ENCODE measurements around the gene MAMLD1. TPM values are rescaled to one million over a fixed set of nuclear protein-coding genes. Genes with fewer than 3 reads are reported as not detected.

MAMLD1 gene
- total and polyA plus RNA-seq, 4 donors, result 0.59 to 1.1 (median 0.76) TPM

GRCh38 chrX:150512461-150512901 is 149.4 kb downstream of the MAMLD1 start:
- H3K9me3 ChIP-seq (ENCODE audit: control insufficient read depth in 4 of 4, low read length in 3 of 4), result no peaks in the 10 kb centered on the region
- no peak for DNase-seq (ENCODE audit: low spot score)
- H3K9ac ChIP-seq (ENCODE audit: low read depth in 1 of 2, low read length in 2 of 2), result no peak overlapping the region
- H3K4me1 ChIP-seq (ENCODE audit: control insufficient read depth in 4 of 4, insufficient read depth in 4 of 4, low read length in 3 of 4), result peaks cover 9 to 33% (median 20%) of the 10 kb centered on the region in 4 donors
- WGBS, result 93% methylated on average over 14 of the region's 14 CpGs
- H3K27ac ChIP-seq (ENCODE audit: low read depth in 1 of 2, low read length in 2 of 2), result no peak overlapping the region
- TF ChIP-seq JUND (IDR thresholded peaks at IDR 0.05) (no peak), CTCF (IDR thresholded peaks at IDR 0.05; ENCODE audit: low read depth, low read length, missing input control) (no peak), RAD21 (IDR thresholded peaks at IDR 0.05) (no peak), YY1 (IDR thresholded peaks at IDR 0.05) (no peak), REST (IDR thresholded peaks at IDR 0.05) (no peak), RXRA (IDR thresholded peaks at IDR 0.05) (no peak)
- H3K4me3 ChIP-seq (ENCODE audit: low read depth in 1 of 3, low read length in 3 of 3), result no peak overlapping the region
- H3K27me3 ChIP-seq (ENCODE audit: control insufficient read depth in 4 of 4, insufficient read depth in 4 of 4, low read length in 3 of 4), result no peaks in the 10 kb centered on the region
- H3K36me3 ChIP-seq (ENCODE audit: control insufficient read depth in 4 of 4, insufficient read depth in 3 of 4, low read depth in 1 of 4, low read length in 3 of 4), result no peaks in the 10 kb centered on the region

- Histone ChIP-seq H3K9ac (ENCODE audit: low read depth in 1 of 2, low read length in 2 of 2) (no peak overlapping the region), H3K4me3 (ENCODE audit: low read depth in 1 of 3, low read length in 3 of 3) (no peak overlapping the region), H3K9me3 (ENCODE audit: control insufficient read depth in 4 of 4, low read length in 3 of 4) (no peaks in the 10 kb centered on the region), H3K27me3 (ENCODE audit: control insufficient read depth in 4 of 4, insufficient read depth in 4 of 4, low read length in 3 of 4) (no peaks in the 10 kb centered on the region), H3K4me1 (ENCODE audit: control insufficient read depth in 4 of 4, insufficient read depth in 4 of 4, low read length in 3 of 4) (peaks cover 8 to 28% (median 15%) of the 10 kb centered on the region in 4 donors), H3K27ac (ENCODE audit: low read depth in 1 of 2, low read length in 2 of 2) (no peak overlapping the region), H3K36me3 (ENCODE audit: control insufficient read depth in 4 of 4, insufficient read depth in 3 of 4, low read depth in 1 of 4, low read length in 3 of 4) (no peaks in the 10 kb centered on the region)
- DNase-seq (ENCODE audit: low spot score), result no peak
- 93% methylated on average over 9 of the region's 9 CpGs for WGBS
- TF ChIP-seq REST (IDR thresholded peaks at IDR 0.05) (no peak), HNF4A (conservative IDR thresholded peaks at IDR 0.05) (no peak), GABPA (IDR thresholded peaks at IDR 0.05 in 1 of 2, conservative IDR thresholded peaks at IDR 0.05 in 1 of 2) (no peak), EGR1 (IDR thresholded peaks at IDR 0.05; ENCODE audit: low read depth in 2 of 2) (no peak), FOXA1 (IDR thresholded peaks at IDR 0.05) (no peak)
These were observed 150.4 kb downstream of the MAMLD1 start for GRCh38 chrX:150513544-150513943.
